ENCODE measurements around the gene GPD1. TPM values are rescaled to one million over a fixed set of nuclear protein-coding genes. Genes with fewer than 3 reads are reported as not detected.

GPD1 gene
- total RNA-seq, 2 experiments from 2014 or later, result 0.36 to 0.47 TPM

DNA sequence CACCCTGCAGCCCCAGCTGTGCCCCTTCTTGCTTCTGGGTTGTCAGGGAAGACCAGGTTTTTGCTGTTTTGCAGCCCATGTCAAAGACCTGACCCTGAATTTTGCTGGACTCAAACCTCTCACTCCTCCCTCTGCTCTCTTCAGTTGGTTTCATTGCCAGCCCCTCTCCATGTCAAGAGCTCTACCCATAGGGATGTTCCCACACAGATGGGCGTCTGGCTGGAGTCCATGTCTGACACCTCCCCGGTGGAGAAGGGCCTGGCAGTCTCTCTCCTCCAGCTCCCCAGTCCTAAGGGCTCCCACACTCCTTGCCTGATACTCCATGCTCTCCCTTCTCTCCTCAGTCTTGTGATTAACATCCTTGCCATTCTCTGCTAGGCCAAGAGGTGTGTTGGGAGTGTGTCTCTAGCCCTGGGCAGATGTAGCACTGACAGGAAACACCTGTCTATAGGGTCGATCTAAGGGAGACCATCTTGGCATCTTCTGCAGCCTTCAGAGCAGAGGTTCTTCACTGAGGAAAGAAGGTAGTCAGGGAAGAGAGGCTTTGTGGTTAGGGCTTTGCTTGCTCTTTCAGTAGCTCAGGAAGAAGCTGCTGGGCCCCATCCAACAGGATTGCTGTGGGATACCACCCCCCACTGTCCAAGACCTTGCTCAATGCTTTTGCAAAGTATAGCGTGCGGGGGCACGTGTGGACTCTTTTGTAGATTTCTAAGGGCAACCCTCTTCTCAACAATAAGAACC is 41.7 kb upstream of the GPD1 start:
- intact Hi-C loops (cut with micrococcal nuclease), result no loop called here
- peaks cover 10% of the 10 kb centered on the region for H3K27me3 Mint-ChIP-seq (ENCODE audit: low read depth)
- no peaks in the 10 kb centered on the region for H3K36me3 Mint-ChIP-seq (ENCODE audit: low read depth)
- no peak overlapping the region for H3K4me3 Mint-ChIP-seq
- no peak for DNase-seq
- H3K9me3 Mint-ChIP-seq, result no peaks in the 10 kb centered on the region
- CTCF ChIA-PET, result interaction anchor here (1.0 to 5.7 kb wide), 5 partner anchors 7 to 95 kb away, joined by 3 to 51 read pairs (median 7); no protein-coding TSS in a partner anchor
- no peak overlapping the region for H3K27ac Mint-ChIP-seq
- H3K4me1 Mint-ChIP-seq (ENCODE audit: low read depth), result peaks cover 17% of the 10 kb centered on the region

DNA sequence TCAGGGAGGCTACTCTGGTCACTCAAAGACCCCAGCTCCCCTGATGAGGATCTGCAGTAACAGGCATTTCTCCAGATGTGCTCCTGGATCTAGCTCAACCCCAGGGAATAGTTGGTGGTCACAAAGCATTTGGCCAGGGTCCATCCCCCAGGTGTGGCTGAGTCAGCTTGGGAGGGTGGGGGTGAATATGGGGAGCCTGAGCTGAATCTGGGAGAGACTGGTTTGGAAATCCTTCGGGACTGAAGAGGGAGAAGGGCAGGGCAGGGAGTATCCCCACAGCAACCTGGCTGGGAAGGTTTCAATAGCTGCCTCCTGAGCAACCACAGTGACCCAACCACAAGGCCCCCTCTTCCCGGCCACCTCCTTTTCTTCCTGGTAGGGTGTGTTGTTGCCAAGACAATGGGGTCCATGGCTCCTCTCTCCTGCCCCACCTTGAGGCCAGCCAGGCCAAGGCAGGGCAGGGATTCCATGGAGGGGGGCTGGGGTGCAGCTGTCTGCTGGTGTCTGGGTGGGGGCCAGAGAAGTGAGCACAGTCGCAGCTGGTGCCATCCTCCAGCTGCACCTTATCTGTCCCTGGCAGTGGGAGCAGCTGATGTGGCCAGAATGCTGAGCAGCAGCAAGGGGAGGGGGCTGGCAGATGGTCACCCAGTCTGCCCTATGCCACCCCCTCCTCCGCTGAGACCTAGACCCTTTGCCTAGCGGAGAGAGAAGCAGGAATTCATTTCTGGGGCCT is 40.9 kb upstream of the GPD1 start:
- Mint-ChIP-seq H3K27ac (no peak overlapping the region), H3K27me3 (ENCODE audit: low read depth) (peaks cover 8% of the 10 kb centered on the region), H3K4me3 (no peak overlapping the region), H3K36me3 (ENCODE audit: low read depth) (no peaks in the 10 kb centered on the region), H3K9me3 (no peaks in the 10 kb centered on the region), H3K4me1 (ENCODE audit: low read depth) (peaks cover 16% of the 10 kb centered on the region)
- intact Hi-C loops (cut with micrococcal nuclease), result no loop called here
- CTCF ChIA-PET, result interaction anchor here (1.1 to 5.7 kb wide), 4 partner anchors 7 to 96 kb away, joined by 4 to 51 read pairs (median 7); no protein-coding TSS in a partner anchor
- no peak for DNase-seq

DNA sequence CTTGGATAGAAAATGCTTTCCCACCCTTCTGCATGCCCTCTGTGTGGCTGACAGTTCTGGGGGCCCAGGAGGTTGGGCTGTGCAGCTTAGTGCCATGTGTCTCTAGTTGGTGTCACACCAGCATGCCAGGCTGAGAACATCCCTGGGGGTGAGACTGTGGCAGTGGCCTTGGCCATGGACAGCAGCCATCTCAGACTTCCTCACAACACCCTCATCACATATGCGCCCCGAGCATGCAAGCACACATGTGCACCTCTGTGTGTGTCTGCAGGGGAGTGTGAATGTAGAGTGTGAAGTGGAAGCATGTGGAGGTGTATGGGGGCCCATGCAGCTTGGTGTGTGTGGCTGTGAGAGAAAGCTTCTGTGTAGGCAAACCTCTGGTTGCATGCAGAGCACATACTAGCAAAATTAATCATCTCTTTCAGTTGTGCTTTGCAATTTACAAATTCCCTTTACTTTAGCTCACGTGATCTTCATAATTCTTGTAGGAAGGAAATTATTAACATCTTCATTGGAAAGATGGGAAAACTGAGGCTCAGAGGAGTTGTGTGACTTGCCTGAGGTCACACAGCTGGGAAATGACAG is 38.0 kb upstream of the GPD1 start:
- H3K36me3 Mint-ChIP-seq (ENCODE audit: low read depth), result no peaks in the 10 kb centered on the region
- H3K9me3 Mint-ChIP-seq, result no peaks in the 10 kb centered on the region
- H3K27me3 Mint-ChIP-seq (ENCODE audit: low read depth), result no peaks in the 10 kb centered on the region
- CTCF ChIA-PET, result interaction anchor here (0.5 to 9.4 kb wide), 8 partner anchors 9 to 305 kb away, joined by 3 to 161 read pairs (median 4); no protein-coding TSS in a partner anchor
- DNase-seq, result no peak
- H3K27ac Mint-ChIP-seq, result no peak overlapping the region
- peaks cover 4% of the 10 kb centered on the region for H3K4me1 Mint-ChIP-seq (ENCODE audit: low read depth)
- H3K4me3 Mint-ChIP-seq, result no peak overlapping the region
- intact Hi-C loops (cut with micrococcal nuclease), result no loop called here

DNA sequence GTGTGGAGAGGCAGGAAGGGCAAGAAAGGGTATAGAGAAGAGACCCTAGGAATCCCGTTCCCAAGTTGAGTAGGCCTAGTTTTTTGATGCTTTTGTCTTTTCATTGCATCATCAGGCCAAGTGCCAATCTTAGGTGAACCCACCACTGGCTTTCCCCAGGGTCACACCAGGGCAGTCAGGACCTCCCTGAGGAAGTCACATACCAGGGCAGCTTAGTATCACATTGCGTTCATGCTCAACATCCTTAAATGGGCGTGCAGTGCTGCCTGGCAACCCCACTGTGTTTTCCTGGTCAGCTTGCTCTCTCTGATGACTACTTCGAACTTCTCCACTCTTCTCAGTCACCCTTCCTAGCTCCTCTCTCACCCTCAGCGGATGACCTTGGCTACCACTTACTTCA is 37.4 kb upstream of the GPD1 start:
- Mint-ChIP-seq H3K36me3 (ENCODE audit: low read depth) (no peaks in the 10 kb centered on the region), H3K4me3 (no peak overlapping the region), H3K4me1 (ENCODE audit: low read depth) (peaks cover 4% of the 10 kb centered on the region), H3K9me3 (no peaks in the 10 kb centered on the region), H3K27me3 (ENCODE audit: low read depth) (no peaks in the 10 kb centered on the region), H3K27ac (no peak overlapping the region)
- intact Hi-C loops (cut with micrococcal nuclease), result no loop called here
- CTCF ChIA-PET, result interaction anchor here (0.5 to 9.4 kb wide), 7 partner anchors 8 to 348 kb away, joined by 3 to 161 read pairs (median 4); no protein-coding TSS in a partner anchor
- DNase-seq, result no peak

DNA sequence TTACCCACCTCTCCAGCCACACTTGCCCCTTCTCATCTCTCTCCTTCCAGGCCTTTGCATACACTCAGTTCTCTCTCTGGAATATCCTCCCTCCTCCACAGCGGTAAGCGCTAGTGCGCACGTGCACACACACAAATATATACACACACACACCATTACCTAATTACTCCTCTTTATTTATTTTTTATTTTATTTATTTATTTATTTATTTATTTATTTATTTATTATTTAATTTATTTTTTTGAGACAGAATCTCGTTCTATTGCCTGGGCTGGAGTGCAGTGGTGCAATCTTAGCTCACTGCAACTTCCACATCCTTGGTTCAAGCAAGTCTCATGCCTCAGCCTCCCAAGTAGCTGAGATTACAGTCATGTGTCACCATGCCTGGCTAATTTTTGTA is 34.7 kb upstream of the GPD1 start:
- intact Hi-C loops (cut with micrococcal nuclease), result no loop called here
- H3K27me3 Mint-ChIP-seq (ENCODE audit: low read depth), result no peaks in the 10 kb centered on the region
- no peak overlapping the region for H3K4me3 Mint-ChIP-seq
- no peak for DNase-seq
- CTCF ChIA-PET, result interaction anchor here (0.7 to 9.4 kb wide), 14 partner anchors 9 to 354 kb away, joined by 3 to 161 read pairs (median 11); partner anchors contain the start of genes ASIC1, COX14 and SMARCD1
- H3K9me3 Mint-ChIP-seq, result no peaks in the 10 kb centered on the region
- H3K36me3 Mint-ChIP-seq (ENCODE audit: low read depth), result no peaks in the 10 kb centered on the region
- H3K27ac Mint-ChIP-seq, result no peak overlapping the region
- peaks cover 4% of the 10 kb centered on the region for H3K4me1 Mint-ChIP-seq (ENCODE audit: low read depth)

DNA sequence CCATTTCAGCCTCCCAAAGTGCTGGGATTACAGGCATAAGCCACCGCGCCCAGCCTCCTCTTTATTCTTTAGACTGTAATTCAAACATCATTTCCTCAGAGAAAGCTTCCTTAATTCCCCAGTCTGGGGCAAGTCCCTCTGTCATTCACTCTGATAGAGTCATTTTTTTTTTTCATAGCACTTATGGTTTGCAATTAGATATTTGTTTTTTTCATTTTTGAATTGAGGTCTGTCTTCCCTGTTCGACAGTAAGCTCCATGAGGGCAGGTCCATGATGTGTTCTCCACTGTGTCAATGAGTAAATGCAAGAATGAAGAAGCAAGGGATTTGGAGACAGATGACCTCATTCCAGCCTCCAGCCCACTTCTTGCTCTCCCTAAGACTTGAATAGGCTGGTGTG is 34.3 kb upstream of the GPD1 start:
- Mint-ChIP-seq H3K9me3 (no peaks in the 10 kb centered on the region), H3K4me3 (no peak overlapping the region), H3K27me3 (ENCODE audit: low read depth) (no peaks in the 10 kb centered on the region), H3K36me3 (ENCODE audit: low read depth) (no peaks in the 10 kb centered on the region), H3K27ac (no peak overlapping the region), H3K4me1 (ENCODE audit: low read depth) (peaks cover 4% of the 10 kb centered on the region)
- DNase-seq, result no peak
- CTCF ChIA-PET, result interaction anchor here (0.7 to 9.4 kb wide), 21 partner anchors 9 to 354 kb away, joined by 3 to 161 read pairs (median 7); partner anchors contain the start of genes AQP6, ASIC1, CERS5 and COX14
- intact Hi-C loops (cut with micrococcal nuclease), result no loop called here

DNA sequence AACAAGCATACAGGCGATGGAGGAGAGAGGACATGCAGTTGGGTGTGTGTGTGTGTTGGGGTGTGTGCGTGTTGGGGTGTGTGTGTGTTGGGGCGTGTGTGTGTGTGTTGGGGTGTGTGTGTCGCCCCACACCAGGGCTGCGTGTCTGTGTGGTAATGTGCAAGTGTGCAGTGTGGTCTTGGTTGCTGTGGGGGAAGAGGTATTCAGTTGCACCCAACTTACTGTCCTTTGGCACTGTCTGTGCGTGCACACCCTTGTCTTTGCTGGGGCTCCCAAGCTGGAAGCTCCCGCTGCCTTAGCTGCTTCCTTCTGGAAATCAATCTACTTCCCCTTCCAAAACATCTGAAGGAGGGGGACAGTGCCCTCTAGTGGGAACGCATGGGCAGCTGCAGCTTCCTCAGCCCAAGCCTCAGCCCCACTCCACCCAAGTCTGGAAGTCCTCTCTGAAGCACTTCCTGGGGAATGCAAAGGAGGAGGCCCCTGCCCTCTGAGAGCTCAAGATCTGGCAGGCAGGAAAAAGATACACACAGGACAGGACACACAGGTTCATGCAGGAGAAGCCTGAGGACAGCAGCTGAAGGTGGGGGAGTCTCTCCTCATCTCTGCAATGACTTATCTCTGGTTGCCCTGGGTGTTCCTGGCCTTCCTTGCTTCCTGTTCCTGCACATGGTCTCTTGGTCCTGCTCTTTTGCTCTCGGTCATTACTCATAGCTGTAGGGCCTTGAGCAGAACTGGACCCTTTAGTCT is 33.3 kb upstream of the GPD1 start:
- no peaks in the 10 kb centered on the region for H3K9me3 Mint-ChIP-seq
- peaks cover 5% of the 10 kb centered on the region for H3K4me1 Mint-ChIP-seq (ENCODE audit: low read depth)
- no peaks in the 10 kb centered on the region for H3K36me3 Mint-ChIP-seq (ENCODE audit: low read depth)
- intact Hi-C loops (cut with micrococcal nuclease), result loop anchor here (1.0 kb wide), 4 partner anchors 14 to 294 kb away; no protein-coding TSS in a partner anchor
- DNase-seq, result peak; percentile 81
- H3K27ac Mint-ChIP-seq, result no peak overlapping the region
- CTCF ChIA-PET, result interaction anchor here (0.6 to 9.4 kb wide), 42 partner anchors 10 to 1400 kb away, joined by 3 to 161 read pairs (median 4); partner anchors contain the start of genes AQP6, ASIC1, CERS5 and COX14
- no peak overlapping the region for H3K4me3 Mint-ChIP-seq
- no peaks in the 10 kb centered on the region for H3K27me3 Mint-ChIP-seq (ENCODE audit: low read depth)

DNA sequence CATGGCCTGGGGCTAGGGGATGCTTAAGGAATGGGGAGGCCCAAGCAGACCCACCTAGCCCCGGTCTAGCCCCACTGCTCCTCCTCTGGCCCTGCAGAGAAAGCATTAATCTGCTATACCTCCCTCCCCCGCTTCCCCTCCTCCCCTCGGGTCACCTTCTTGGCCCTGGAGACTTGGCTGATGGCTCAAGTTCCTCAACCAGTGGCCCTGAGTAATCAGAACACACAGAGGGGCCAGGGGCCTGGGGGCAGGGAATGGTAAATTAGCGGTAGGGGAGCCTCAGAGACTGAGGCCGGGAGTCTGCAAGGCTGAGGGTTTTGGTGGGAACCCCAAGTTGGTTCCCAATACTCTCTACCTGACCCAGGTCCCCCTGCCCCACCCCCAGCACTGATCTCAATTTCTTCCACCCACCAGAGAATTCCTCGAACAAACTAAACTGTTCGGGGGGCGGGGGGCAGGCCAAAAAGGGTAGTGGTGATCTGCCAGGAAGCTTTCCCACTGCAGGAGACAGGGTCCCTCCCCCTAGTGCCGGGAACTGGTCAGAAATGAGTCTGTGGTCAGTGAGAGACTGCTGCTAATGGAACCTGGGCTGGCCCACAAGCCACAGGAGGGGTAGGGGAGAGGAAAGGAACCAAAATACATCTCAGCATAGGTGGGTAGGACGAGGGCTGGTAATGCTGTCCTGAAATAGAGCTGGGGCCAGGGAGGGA is 31.5 kb upstream of the GPD1 start:
- Mint-ChIP-seq H3K4me3 (no peak overlapping the region), H3K9me3 (no peaks in the 10 kb centered on the region), H3K27me3 (ENCODE audit: low read depth) (no peaks in the 10 kb centered on the region), H3K36me3 (ENCODE audit: low read depth) (no peaks in the 10 kb centered on the region), H3K4me1 (ENCODE audit: low read depth) (peaks cover 5% of the 10 kb centered on the region), H3K27ac (no peak overlapping the region)
- CTCF ChIA-PET, result interaction anchor here (0.6 to 9.4 kb wide), 7 partner anchors 10 to 105 kb away, joined by 3 to 161 read pairs (median 25); partner anchors contain the start of gene SMARCD1
- DNase-seq, result no peak
- intact Hi-C loops (cut with micrococcal nuclease), result no loop called here

DNA sequence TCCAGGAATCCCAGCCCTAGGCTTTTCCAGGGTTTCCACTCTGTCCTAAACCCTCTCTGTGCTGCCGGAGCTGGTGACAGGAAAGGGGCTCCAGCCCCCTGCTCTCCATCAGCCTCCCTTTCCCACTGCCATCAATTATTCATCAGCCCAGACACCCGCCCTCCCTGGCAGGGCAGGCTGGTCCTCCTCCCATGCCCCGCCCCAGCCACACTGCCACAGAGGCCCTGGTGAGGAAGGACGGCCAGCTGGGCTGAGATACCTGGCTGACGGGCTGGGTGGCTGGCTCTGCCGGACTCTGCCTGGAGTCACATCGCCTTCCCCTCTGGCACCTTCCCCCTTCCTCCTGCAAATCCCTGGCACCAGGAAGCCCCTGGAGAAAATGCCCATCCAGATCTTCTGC is 30.6 kb upstream of the GPD1 start:
- Mint-ChIP-seq H3K4me3 (no peak overlapping the region), H3K27ac (no peak overlapping the region), H3K27me3 (ENCODE audit: low read depth) (no peaks in the 10 kb centered on the region), H3K4me1 (ENCODE audit: low read depth) (peaks cover 5% of the 10 kb centered on the region), H3K9me3 (no peaks in the 10 kb centered on the region), H3K36me3 (ENCODE audit: low read depth) (no peaks in the 10 kb centered on the region)
- DNase-seq, result no peak
- CTCF ChIA-PET, result interaction anchor here (0.6 to 9.4 kb wide), 10 partner anchors 11 to 206 kb away, joined by 3 to 161 read pairs (median 5); partner anchors contain the start of gene SMARCD1
- intact Hi-C loops (cut with micrococcal nuclease), result no loop called here

DNA sequence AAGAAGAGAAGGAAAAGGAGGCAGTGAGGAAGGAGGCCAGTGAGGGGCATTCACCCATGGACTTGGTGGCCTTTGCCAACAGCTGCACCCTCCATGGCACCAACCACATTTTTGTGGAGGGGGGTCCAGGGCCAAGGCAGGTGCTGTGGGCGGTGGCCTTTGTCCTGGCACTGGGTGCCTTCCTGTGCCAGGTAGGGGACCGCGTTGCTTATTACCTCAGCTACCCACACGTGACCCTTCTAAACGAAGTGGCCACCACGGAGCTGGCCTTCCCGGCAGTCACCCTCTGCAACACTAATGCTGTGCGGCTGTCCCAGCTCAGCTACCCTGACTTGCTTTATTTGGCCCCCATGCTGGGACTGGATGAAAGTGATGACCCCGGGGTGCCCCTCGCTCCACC is 30.1 kb upstream of the GPD1 start:
- no peaks in the 10 kb centered on the region for H3K9me3 Mint-ChIP-seq
- no peaks in the 10 kb centered on the region for H3K36me3 Mint-ChIP-seq (ENCODE audit: low read depth)
- CTCF ChIA-PET, result interaction anchor here (0.6 to 2.6 kb wide), 12 partner anchors 11 to 206 kb away, joined by 3 to 20 read pairs (median 4); partner anchors contain the start of gene SMARCD1
- peaks cover 5% of the 10 kb centered on the region for H3K4me1 Mint-ChIP-seq (ENCODE audit: low read depth)
- no peak for DNase-seq
- intact Hi-C loops (cut with micrococcal nuclease), result loop anchor here (2.0 kb wide), 1 partner anchor 59 kb away; no protein-coding TSS in a partner anchor
- no peak overlapping the region for H3K27ac Mint-ChIP-seq
- no peak overlapping the region for H3K4me3 Mint-ChIP-seq
- H3K27me3 Mint-ChIP-seq (ENCODE audit: low read depth), result no peaks in the 10 kb centered on the region

Measured in activated naive CD4-positive, alpha-beta T cell treated with anti-CD3 and anti-CD28 coated beads for 36 hours (primary cell).